ENCODE measurements around the gene GOLT1A. TPM values are rescaled to one million over a fixed set of nuclear protein-coding genes. Genes with fewer than 3 reads are reported as not detected.

GOLT1A gene
- total and polyA plus RNA-seq, 2 of the 8 experiments (the other 6 are each of a cell fraction or from before 2014, with no cell fraction given): 7.5 to 8.5 TPM

DNA sequence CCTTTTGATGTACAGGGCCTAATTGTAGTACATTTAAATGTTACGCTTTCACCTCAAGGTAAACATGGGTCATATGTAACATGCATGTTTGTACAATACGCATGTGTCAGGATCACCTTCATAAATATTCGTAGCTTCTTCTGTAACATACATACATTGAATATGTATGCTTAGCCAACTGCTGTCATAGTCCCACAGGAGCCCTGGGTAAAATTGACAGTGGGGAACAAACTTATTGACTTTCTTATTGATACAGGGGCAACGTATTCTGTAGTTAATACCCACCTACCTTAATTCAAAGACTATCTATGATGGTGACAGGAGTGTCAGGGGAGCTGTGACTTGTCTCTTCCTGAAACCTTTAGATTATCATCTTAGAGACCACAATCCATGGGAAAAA, 43.9 kb downstream of the GOLT1A start:
- no peak overlapping the region for H4K8ac ChIP-seq (ENCODE audit: extremely low read depth, insufficient read depth, low read length)
- H3K27me3 ChIP-seq (replicated peaks in 1 of 4; ENCODE audit: control insufficient read depth in 3 of 4, extremely low read depth in 1 of 4, insufficient read depth in 3 of 4, low read length in 3 of 4): 0 out of 7 replicates have a peak, but pooled peaks cover 0 to 2% (median 0%) of the 10 kb centered on the region in 4 experiments
- ChIA-PET CTCF (ENCODE audit: partially characterized antibody) (interaction anchor here (1.1 to 18.7 kb wide), 5 partner anchors 19 to 194 kb away, joined by 3 to 360 read pairs (median 6); partner anchors contain the start of genes GOLT1A and KISS1), POLR2A (ENCODE audit: partially characterized antibody) (no interaction called here)
- no peaks in the 10 kb centered on the region for H3K79me1 ChIP-seq (ENCODE audit: low read depth, low read length)
- no peak overlapping the region for H3K27ac ChIP-seq (ENCODE audit: low read depth, low read length)
- no peak overlapping the region for H3K56ac ChIP-seq (replicated peaks; ENCODE audit: insufficient read length, low read depth, low read length)
- H2BK20ac ChIP-seq (ENCODE audit: low read length): no peak overlapping the region
- no peaks in the 10 kb centered on the region for H4K20me1 ChIP-seq (replicated peaks in 1 of 2; ENCODE audit: control insufficient read depth in 1 of 2, insufficient read depth in 2 of 2, low read length in 2 of 2)
- no peak overlapping the region for H2AFZ ChIP-seq (ENCODE audit: low read length)
- no peak overlapping the region for H3K18ac ChIP-seq (ENCODE audit: extremely low read depth, low read length)
- no peaks in the 10 kb centered on the region for H3K23me2 ChIP-seq (ENCODE audit: low read depth, low read length)
- H3K23ac ChIP-seq (ENCODE audit: insufficient read length): no peak overlapping the region
- no peak overlapping the region for H3K4me3 ChIP-seq (ENCODE audit: extremely low read depth in 1 of 4, insufficient read depth in 2 of 4, low read depth in 3 of 4, low read length in 4 of 4)
- peaks cover 18 to 25% of the 10 kb centered on the region in 2 experiments for H3K9me3 ChIP-seq (ENCODE audit: insufficient read depth in 2 of 2, low read depth in 1 of 2, low read length in 1 of 2)
- H3K14ac ChIP-seq (ENCODE audit: insufficient read length): no peak overlapping the region
- no peak overlapping the region for H2AK5ac ChIP-seq (ENCODE audit: low read depth, low read length)
- H3K36me3 ChIP-seq (ENCODE audit: control insufficient read depth in 2 of 4, insufficient read depth in 4 of 4, low read length in 3 of 4): no peaks in the 10 kb centered on the region; a peak in 1 of 8 replicates
- no peak overlapping the region for H2BK15ac ChIP-seq (ENCODE audit: low read length)
- no peaks in the 10 kb centered on the region for H3K4me1 ChIP-seq (replicated peaks in 1 of 4; ENCODE audit: control insufficient read depth in 3 of 4, insufficient read depth in 4 of 4, low read length in 3 of 4)
- no peak overlapping the region for H3K9ac ChIP-seq (replicated peaks in 1 of 4; ENCODE audit: extremely low read depth in 1 of 4, low read depth in 3 of 4, low read length in 3 of 4)
- 80% methylated on average over 4 of the region's 4 CpGs; no CpG with 5 or more reads in 1 of the 2 experiments for WGBS, 2 experiments (ENCODE audit: extremely low coverage in 1 of 2, insufficient coverage in 1 of 2, insufficient read length in 1 of 2, insufficient replicate concordance in 2 of 2, low coverage in 1 of 2, low lambda C conversion rate in 2 of 2, missing lambda C conversion rate in 1 of 2)
- no peak overlapping the region for H4K5ac ChIP-seq (ENCODE audit: insufficient read length, low read depth, low read length)
- no peak overlapping the region for H3K4me2 ChIP-seq (ENCODE audit: insufficient read depth in 1 of 2, low read depth in 2 of 2, low read length in 2 of 2)
- no peaks in the 10 kb centered on the region for H3K79me2 ChIP-seq (ENCODE audit: control insufficient read depth in 1 of 2, insufficient read depth in 2 of 2, low read length in 2 of 2)
- no peak overlapping the region for H2BK120ac ChIP-seq (replicated peaks; ENCODE audit: low read depth, low read length)
- DNase-seq (ENCODE audit: low read depth in 1 of 2, low spot score in 2 of 2): no peak
- no peak overlapping the region for H4K91ac ChIP-seq (replicated peaks; ENCODE audit: insufficient read length, low read length)
- no peak overlapping the region for H3K4ac ChIP-seq (replicated peaks; ENCODE audit: insufficient read length, low read depth, low read length)
- no peak for FAIRE-seq
- no peak overlapping the region for H2BK5ac ChIP-seq (ENCODE audit: low read depth, low read length)
- no peak overlapping the region for H2BK12ac ChIP-seq (ENCODE audit: low read depth, low read length)
- TF ChIP-seq SAP30 (IDR thresholded peaks at IDR 0.05; ENCODE audit: insufficient read depth, insufficient replicate concordance, low read length): no peak
- TF ChIP-seq, protein P1, sequence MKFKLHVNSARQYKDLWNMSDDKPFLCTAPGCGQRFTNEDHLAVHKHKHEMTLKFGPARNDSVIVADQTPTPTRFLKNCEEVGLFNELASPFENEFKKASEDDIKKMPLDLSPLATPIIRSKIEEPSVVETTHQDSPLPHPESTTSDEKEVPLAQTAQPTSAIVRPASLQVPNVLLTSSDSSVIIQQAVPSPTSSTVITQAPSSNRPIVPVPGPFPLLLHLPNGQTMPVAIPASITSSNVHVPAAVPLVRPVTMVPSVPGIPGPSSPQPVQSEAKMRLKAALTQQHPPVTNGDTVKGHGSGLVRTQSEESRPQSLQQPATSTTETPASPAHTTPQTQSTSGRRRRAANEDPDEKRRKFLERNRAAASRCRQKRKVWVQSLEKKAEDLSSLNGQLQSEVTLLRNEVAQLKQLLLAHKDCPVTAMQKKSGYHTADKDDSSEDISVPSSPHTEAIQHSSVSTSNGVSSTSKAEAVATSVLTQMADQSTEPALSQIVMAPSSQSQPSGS (IDR thresholded peaks at IDR 0.05; ENCODE audit: low read length): no peak
- no peak for TF ChIP-seq SIRT6 (IDR thresholded peaks at IDR 0.05; ENCODE audit: low read length)
- no peak for TF ChIP-seq TAF1 (IDR thresholded peaks at IDR 0.05; ENCODE audit: low read depth, low read length)
- no peak for TF ChIP-seq BCL11A (IDR thresholded peaks at IDR 0.05; ENCODE audit: low read depth in 2 of 2, low read length in 2 of 2)
- no peak for TF ChIP-seq POLR2AphosphoS5 (IDR thresholded peaks at IDR 0.05; ENCODE audit: low read depth, low read length)
